ENCODE results near the gene CSGALNACT2. TPM values are rescaled to one million over a fixed set of nuclear protein-coding genes. Genes with fewer than 3 reads are reported as not detected.
"Not testable (repeated sequence)": the region's sequence is repeated elsewhere in the genome, so short reads cannot be mapped to it uniquely, and the experiment has no call there.

Gene CSGALNACT2, protein sequence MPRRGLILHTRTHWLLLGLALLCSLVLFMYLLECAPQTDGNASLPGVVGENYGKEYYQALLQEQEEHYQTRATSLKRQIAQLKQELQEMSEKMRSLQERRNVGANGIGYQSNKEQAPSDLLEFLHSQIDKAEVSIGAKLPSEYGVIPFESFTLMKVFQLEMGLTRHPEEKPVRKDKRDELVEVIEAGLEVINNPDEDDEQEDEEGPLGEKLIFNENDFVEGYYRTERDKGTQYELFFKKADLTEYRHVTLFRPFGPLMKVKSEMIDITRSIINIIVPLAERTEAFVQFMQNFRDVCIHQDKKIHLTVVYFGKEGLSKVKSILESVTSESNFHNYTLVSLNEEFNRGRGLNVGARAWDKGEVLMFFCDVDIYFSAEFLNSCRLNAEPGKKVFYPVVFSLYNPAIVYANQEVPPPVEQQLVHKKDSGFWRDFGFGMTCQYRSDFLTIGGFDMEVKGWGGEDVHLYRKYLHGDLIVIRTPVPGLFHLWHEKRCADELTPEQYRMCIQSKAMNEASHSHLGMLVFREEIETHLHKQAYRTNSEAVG
- 1.2 and 2.8 TPM in 2 replicates for total RNA-seq (2014; rRNA removed; shearing (Covaris generic))

DNA sequence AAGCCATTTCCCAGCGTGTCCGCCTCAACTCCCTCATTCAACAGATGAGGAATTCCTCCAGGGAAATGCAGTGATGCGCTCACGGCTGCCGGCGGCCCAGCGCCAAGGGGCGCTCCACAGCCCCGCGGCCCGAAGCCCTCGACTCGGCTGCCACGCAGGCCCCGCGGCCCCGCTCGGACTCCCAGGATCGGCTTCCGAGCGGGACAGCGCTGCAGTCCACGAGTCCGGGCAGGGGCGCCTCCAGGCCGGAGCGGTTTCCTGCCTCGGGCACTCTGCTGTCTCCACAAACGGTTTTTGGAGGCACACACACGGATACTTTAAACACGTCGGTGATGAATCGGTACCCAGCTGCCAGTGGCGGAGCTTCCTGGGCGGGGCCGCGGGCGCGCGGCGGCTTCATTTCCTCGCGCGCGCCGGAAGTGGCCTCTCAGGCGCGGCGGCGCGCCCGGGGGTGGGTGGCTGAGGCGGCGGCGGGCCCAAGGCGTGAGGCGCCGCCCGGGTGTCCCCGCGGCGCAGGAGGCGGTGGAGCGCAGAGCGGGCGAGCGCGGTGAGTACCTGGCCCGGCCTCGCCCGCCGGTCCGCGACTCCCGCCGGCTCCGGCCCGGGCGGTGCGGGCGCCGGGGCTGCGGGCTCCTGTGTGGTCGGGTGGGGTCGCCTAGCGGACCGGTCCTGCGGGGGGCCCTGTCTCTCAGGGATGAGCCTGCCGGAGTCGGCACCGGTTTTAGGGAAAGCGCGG lies at the start of gene CSGALNACT2:
Gene CSGALNACT2 (plus strand): TSS at position 425 of the 736 bp plus-strand sequence. CDS start 16,705 bp downstream, outside the sequence.
- DNase-seq = peak; percentile 92
- H3K36me3 ChIP-seq (replicated peaks; ENCODE audit: control insufficient read depth, insufficient read depth, low read length) = no peaks in the 10 kb centered on the region
- H3K4me3 ChIP-seq (ENCODE audit: insufficient read depth, low read depth, low read length) = peak within 1 kb of the TSS; percentile 87
- peaks cover 9% of the 10 kb centered on the region for H3K27me3 ChIP-seq (ENCODE audit: control insufficient read depth, insufficient read depth, low read length)

DNA sequence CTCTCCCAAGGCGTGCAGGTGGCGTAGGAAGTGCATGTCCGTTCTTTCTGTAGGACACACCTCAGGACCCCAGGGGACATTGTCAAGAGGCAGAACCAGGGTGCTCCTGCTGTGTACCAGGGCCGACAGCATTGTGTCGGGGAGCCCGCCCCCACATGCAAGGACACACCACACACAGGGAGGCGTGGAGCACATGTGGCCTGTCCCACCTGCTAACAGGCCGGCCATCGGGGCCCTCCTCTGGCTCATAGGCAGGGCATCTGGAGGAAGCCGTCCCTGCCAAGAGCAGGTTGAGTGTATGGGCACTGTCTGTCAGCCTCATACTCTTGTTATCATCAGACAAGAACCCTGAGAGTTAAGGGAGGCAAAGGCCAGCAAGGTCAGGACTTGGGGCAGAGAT lies 48.7 kb upstream of the CSGALNACT2 start:
- H3K4me3 ChIP-seq (ENCODE audit: insufficient read depth, low read depth, low read length) = no peak overlapping the region
- H3K27me3 ChIP-seq (ENCODE audit: control insufficient read depth, insufficient read depth, low read length) = no peaks in the 10 kb centered on the region
- H3K36me3 ChIP-seq (replicated peaks; ENCODE audit: control insufficient read depth, insufficient read depth, low read length) = no peaks in the 10 kb centered on the region

DNA sequence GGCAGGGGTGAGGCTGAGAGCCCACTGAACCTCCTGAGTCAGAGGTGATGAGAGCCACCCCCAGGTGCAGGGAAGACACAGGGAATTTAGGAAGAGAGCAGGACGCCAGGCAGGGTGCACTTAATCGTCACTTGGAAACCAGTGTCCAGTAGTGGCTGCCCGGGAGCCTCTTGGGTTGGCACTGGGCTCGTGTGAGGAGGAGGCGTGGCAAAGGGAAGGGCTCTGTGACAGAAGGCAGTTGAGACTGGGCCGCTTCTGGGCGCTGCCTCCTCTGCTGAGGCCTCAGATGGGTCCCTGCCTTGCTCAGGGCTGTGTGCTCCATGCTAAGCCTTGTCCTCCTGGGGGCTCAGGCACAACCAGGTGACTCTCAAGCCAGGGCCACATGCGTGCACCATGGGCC lies 48.1 kb upstream of the CSGALNACT2 start:
- no peak for DNase-seq
- H3K27me3 ChIP-seq (ENCODE audit: control insufficient read depth, insufficient read depth, low read length) = no peaks in the 10 kb centered on the region
- H3K4me3 ChIP-seq (ENCODE audit: insufficient read depth, low read depth, low read length) = no peak overlapping the region
- no peaks in the 10 kb centered on the region for H3K36me3 ChIP-seq (replicated peaks; ENCODE audit: control insufficient read depth, insufficient read depth, low read length)

More for the DNA sequence above, 48.7 kb upstream of the CSGALNACT2 start:
- DNase-seq = no peak

DNA sequence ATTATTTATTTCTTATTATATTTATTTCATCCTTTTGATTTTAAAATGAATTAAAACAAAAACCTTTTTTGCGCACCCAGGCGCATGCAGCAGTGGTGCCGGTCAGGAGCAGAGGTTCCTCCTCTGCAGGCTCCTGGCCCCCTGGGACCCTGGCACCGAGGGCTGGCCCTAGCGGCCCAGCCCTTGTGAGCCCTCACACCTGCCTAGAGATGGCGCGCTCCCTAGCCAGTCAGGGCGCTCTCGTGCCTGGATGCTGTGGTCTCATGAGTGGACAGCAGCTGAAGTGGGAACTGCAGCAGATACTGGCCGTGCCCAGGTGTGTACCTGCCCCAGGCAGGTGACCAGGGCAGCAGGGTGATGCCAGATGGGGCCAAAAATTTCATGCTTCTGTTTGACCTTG lies 47.6 kb upstream of the CSGALNACT2 start:
- no peaks in the 10 kb centered on the region for H3K27me3 ChIP-seq (ENCODE audit: control insufficient read depth, insufficient read depth, low read length)
- DNase-seq = no peak
- H3K36me3 ChIP-seq (replicated peaks; ENCODE audit: control insufficient read depth, insufficient read depth, low read length) = no peaks in the 10 kb centered on the region
- no peak overlapping the region for H3K4me3 ChIP-seq (ENCODE audit: insufficient read depth, low read depth, low read length)

DNA sequence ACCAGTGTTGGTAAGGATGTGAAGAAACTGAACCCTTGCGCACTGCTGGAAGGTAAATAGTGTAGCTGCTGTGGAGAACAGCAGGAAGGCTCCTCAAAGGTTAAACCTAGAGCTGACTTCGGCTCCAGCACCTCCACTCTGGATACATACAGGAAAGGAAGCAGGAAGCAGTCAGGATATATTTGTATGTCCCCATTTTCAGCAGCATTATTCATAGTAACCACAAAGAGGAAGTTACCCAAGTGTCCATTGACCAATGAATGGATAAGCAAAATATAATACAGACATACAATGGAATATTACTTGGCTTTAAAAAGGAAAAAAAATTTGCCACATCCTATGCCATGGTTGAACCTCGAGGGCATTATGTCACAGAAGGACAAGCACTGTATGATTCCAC lies 46.4 kb upstream of the CSGALNACT2 start:
- DNase-seq = no peak
- no peaks in the 10 kb centered on the region for H3K36me3 ChIP-seq (replicated peaks; ENCODE audit: control insufficient read depth, insufficient read depth, low read length)
- H3K4me3 ChIP-seq (ENCODE audit: insufficient read depth, low read depth, low read length) = no peak overlapping the region
- H3K27me3 ChIP-seq (ENCODE audit: control insufficient read depth, insufficient read depth, low read length) = no peaks in the 10 kb centered on the region

DNA sequence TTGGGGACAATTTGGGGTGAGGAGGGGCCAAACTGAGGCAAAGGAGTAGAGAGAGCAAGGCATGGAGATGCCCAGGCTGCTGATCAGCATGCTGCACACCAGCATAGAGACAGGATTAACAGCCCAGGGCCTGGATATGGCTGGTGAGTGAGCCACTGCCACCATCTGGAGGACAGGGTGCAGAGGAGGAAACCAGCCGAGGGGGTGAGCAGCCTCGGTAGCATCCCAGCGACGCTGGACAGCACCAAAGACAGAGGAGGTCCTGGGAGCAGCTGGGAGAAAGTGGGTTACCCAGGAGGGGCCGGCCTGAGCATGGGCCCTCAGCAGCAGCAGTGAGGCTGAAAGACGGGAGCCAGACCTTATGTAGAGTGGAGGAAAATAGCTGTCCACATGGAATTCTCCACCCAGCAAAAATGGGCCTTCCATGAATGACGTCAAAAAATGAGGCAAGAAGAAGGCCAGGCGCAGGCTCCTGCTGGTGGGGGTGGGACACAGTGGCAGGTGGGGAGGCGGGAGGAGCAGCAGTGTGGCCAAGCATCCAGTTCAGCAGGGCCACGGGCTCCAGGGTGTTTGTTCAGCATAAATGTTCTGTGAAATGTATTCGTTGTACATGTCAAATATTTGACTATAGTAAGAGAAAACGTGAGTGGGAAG lies 44.7 kb upstream of the CSGALNACT2 start:
- Histone ChIP-seq H3K36me3 (replicated peaks; ENCODE audit: control insufficient read depth, insufficient read depth, low read length) (no peaks in the 10 kb centered on the region), H3K27me3 (ENCODE audit: control insufficient read depth, insufficient read depth, low read length) (no peaks in the 10 kb centered on the region), H3K4me3 (ENCODE audit: insufficient read depth, low read depth, low read length) (no peak overlapping the region)
- DNase-seq = peak; percentile 87

DNA sequence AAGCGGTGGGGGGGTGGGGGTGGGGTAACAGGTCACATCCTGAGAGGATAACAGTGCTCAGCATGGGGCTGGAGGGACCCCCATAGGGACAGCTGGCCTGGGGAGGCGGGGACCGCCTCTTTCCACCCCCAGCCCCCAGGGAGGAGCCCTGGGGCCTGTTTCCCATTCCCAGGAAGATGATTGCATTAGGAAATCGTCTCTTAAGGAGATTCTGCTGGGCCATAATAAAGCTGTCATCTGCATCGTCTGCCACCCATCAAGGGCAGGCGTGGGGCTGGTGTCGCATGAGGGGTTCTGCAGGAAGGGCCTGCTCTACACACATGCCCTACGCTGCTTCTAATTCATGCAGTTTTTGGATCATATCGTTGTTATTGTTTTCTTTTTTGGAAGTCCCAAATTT lies 44.2 kb upstream of the CSGALNACT2 start:
- Histone ChIP-seq H3K36me3 (replicated peaks; ENCODE audit: control insufficient read depth, insufficient read depth, low read length) (no peaks in the 10 kb centered on the region), H3K27me3 (ENCODE audit: control insufficient read depth, insufficient read depth, low read length) (no peaks in the 10 kb centered on the region), H3K4me3 (ENCODE audit: insufficient read depth, low read depth, low read length) (no peak overlapping the region)
- DNase-seq = peak; percentile 68

DNA sequence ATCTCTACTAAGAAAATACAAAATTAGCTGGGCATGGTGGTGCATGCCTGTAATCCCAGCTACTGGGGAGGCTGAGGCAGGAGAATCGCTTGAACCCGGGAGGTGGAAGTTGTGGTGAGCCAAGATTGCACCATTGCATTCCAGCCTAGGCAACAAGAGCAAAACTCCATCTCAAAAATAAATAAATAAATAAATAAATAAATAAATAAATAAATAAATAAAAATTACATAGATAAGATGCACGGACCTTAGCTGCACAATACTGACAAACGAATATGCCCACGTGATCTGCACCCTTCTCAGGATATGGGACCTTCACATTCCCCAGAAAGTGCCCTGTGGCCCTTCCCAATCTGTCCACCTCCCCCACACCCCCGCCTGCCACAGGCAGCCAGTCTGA lies 38.9 kb upstream of the CSGALNACT2 start:
- H3K4me3 ChIP-seq (ENCODE audit: insufficient read depth, low read depth, low read length); DNase-seq; H3K27me3 ChIP-seq (ENCODE audit: control insufficient read depth, insufficient read depth, low read length); H3K36me3 ChIP-seq (replicated peaks; ENCODE audit: control insufficient read depth, insufficient read depth, low read length): not testable (repeated sequence)

DNA sequence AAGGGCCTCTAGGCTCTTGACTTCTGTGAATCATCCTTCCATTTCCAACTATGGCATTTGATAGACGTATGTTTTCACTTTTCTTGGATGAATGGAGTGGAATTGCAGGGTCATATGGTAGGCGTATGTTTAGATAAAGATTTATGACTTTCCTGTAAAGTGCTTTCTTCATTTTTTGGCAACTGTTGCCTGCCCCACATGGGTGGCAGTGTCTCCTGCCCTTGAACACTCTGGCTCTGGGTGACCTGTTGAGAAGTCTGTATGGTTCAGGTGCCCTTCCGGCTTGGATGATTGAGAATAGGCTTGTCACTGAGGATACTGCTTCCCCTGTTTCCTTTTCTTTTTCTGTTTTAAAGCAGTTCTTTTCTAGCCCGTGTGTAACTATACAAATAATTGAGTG lies 38.3 kb upstream of the CSGALNACT2 start:
- peaks cover 10% of the 10 kb centered on the region for H3K27me3 ChIP-seq (ENCODE audit: control insufficient read depth, insufficient read depth, low read length)
- no peak for DNase-seq
- H3K4me3 ChIP-seq (ENCODE audit: insufficient read depth, low read depth, low read length) = no peak overlapping the region
- no peaks in the 10 kb centered on the region for H3K36me3 ChIP-seq (replicated peaks; ENCODE audit: control insufficient read depth, insufficient read depth, low read length)

DNA sequence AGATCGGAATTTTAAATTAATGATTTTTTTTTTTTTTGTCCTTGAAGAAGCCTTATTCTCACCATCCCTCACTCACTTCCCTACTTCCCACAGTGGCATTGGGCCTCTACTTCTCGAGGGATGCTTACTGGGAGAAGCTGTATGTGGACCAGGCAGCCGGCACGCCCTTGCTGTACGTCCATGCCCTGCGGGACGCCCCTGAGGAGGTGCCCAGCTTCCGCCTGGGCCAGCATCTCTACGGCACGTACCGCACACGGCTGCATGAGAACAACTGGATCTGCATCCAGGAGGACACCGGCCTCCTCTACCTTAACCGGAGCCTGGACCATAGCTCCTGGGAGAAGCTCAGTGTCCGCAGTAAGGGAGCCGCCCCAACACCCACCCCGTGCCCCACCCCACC lies 37.9 kb upstream of the CSGALNACT2 start:
- Histone ChIP-seq H3K4me3 (ENCODE audit: insufficient read depth, low read depth, low read length) (no peak overlapping the region), H3K36me3 (replicated peaks; ENCODE audit: control insufficient read depth, insufficient read depth, low read length) (no peaks in the 10 kb centered on the region), H3K27me3 (ENCODE audit: control insufficient read depth, insufficient read depth, low read length) (peaks cover 12% of the 10 kb centered on the region)
- no peak for DNase-seq

DNA sequence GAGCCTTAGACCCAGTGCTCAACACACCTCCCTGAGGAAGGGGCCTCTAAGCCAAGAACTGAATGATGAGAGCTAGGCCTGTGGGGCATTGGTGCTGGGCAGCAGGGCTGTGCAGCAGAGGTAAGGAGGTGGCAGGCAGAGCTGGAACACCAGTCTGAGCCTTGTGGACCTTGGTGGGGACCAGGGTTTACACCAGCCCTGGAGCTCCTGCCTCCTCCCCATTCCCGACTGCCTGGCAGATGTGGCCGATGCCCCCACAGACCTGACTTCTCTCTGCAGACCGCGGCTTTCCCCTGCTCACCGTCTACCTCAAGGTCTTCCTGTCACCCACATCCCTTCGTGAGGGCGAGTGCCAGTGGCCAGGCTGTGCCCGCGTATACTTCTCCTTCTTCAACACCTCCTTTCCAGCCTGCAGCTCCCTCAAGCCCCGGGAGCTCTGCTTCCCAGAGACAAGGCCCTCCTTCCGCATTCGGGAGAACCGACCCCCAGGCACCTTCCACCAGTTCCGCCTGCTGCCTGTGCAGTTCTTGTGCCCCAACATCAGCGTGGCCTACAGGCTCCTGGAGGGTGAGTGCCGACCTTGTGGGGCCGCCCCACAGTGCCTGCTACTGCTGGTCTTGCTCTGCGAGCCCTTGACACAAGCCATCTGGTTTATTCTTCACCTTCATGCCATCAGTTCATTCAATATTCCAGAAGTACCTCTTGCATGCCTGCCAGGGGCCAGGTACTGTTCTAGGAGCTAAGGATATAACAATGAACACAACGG lies 36.0 kb upstream of the CSGALNACT2 start:
- Histone ChIP-seq H3K4me3 (ENCODE audit: insufficient read depth, low read depth, low read length) (no peak overlapping the region), H3K36me3 (replicated peaks; ENCODE audit: control insufficient read depth, insufficient read depth, low read length) (no peaks in the 10 kb centered on the region), H3K27me3 (ENCODE audit: control insufficient read depth, insufficient read depth, low read length) (peaks cover 12% of the 10 kb centered on the region)
- DNase-seq = no peak

DNA sequence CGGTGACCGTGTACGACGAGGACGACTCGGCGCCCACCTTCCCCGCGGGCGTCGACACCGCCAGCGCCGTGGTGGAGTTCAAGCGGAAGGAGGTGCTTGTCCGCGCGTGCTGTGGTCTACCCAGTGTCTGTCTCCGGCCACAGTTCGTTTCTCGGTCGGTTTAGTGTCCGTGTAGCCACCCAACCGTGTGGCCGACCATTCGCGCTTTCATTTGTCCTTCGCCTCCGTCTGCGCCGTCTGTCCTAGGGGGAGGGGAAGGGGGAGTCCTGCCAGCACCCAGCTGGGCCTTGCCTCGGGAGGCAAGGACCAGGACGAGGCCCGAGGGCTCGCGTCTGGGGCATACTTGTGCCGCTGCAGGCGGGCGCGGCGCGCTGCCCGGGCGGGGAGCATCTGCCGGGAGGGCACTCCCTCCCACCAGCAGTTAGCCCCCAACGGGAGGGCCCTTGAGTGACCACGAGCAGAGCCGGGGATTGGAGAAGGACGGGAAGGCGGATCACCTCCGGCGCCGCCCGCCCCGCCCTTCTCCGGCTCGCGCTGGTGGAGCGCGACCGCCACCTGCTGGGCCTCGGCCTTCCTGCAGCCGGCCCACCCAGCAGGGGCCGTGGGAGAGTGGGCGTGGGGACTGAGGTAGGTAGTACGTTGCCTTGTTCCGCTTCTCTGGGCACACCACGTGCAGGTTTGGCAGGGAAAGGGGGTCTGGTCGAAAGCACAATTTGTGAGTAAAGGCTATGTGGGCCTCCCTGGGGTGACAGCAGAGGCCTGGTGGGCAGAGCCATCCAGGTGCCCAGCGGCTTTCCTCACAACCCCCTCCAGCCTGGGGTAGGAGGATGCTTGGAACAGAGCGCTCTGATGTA lies 32.9 kb upstream of the CSGALNACT2 start:
- H3K27me3 ChIP-seq (ENCODE audit: control insufficient read depth, insufficient read depth, low read length) = peaks cover 12% of the 10 kb centered on the region
- peak overlapping the region; percentile 65 for H3K4me3 ChIP-seq (ENCODE audit: insufficient read depth, low read depth, low read length)
- H3K36me3 ChIP-seq (replicated peaks; ENCODE audit: control insufficient read depth, insufficient read depth, low read length) = no peaks in the 10 kb centered on the region
- DNase-seq = peak; percentile 99

DNA sequence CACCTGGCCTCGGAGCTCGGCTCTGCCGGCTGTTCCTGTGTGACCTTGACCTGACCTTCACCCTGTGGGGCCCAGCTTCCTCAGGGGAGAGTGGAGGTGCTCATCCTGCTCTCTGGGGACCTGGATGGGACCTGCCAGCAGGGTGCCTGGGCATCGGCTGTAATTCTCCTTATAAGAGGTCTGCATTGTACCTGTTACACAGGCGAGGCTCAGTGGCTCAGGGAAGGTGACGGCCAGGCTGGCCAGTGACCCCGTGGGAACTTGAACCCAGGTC lies 32.4 kb upstream of the CSGALNACT2 start:
- H3K36me3 ChIP-seq (replicated peaks; ENCODE audit: control insufficient read depth, insufficient read depth, low read length) = no peaks in the 10 kb centered on the region

More for the DNA sequence above, 32.4 kb upstream of the CSGALNACT2 start:
- no peak for DNase-seq
- Histone ChIP-seq H3K27me3 (ENCODE audit: control insufficient read depth, insufficient read depth, low read length) (peaks cover 12% of the 10 kb centered on the region), H3K4me3 (ENCODE audit: insufficient read depth, low read depth, low read length) (no peak overlapping the region)
